Measurements from ENCODE around the gene ZNF467.

DNA sequence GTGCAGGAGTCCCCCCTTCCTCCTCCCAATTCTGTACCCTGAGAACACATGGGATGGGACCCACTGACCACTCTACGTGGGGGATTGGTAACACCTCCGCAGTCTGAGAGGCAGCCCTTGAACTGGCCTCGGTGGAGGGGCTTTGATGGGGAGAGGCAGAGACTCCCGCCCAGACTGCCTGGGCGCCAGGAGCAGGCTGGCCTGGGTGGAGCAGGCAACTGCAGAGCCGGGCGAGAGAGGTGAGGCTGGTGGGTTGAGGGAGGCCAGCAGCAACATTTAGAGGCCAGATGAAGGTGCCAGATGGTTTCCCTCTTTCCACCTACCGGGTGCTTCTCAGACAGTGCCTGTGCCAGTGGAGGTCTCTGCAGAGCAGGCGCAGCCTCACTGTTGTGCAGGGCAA, 30.7 kb upstream of the ZNF467 start:
- TF ChIP-seq, protein P1, sequence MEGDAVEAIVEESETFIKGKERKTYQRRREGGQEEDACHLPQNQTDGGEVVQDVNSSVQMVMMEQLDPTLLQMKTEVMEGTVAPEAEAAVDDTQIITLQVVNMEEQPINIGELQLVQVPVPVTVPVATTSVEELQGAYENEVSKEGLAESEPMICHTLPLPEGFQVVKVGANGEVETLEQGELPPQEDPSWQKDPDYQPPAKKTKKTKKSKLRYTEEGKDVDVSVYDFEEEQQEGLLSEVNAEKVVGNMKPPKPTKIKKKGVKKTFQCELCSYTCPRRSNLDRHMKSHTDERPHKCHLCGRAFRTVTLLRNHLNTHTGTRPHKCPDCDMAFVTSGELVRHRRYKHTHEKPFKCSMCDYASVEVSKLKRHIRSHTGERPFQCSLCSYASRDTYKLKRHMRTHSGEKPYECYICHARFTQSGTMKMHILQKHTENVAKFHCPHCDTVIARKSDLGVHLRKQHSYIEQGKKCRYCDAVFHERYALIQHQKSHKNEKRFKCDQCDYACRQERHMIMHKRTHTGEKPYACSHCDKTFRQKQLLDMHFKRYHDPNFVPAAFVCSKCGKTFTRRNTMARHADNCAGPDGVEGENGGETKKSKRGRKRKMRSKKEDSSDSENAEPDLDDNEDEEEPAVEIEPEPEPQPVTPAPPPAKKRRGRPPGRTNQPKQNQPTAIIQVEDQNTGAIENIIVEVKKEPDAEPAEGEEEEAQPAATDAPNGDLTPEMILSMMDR (IDR thresholded peaks at IDR 0.05), result no peak
- TF ChIP-seq POLR2A (IDR thresholded peaks at IDR 0.05), result no peak
